Right lobe of liver (tissue), 4 donors: Measurements from ENCODE around the gene MFNG.

Experiments
- CTCF ChIP-seq, 4 donors: fragments of 200-600 bp in 3 of 4; fragments of 450-650 bp in 1 of 4; IDR thresholded peaks; one replicate each; pipeline versions ENCODE4 v1.5.1 to v1.8.0; 2016 to 2022; ENCODE audit warnings: antibody characterized with exemption in 4 of 4, mild to moderate bottlenecking in 2 of 4
- POLR2A ChIP-seq: fragments of 450-650 bp; IDR thresholded peaks from one replicate; pipeline ENCODE4 v1.6.1; 2017; ENCODE audit warnings: antibody characterized with exemption, mild to moderate bottlenecking
- donor health status: DM: no; HTN: no; CAD: no.
- donor health status: DM: no; HTN: no; CAD: no.
- donor health status: DM: no; HTN: yes; CAD: no.

GRCh38 chr22:37522482-37522881, 36.3 kb upstream of the MFNG start:
- TF ChIP-seq CTCF (IDR thresholded peaks at IDR 0.05) (no peak), POLR2A (no peak)
